Measurements from ENCODE around the gene FOSL2.

The FOSL2 gene

GRCh38 chr2:28375742-28376631 is 16.7 kb upstream of the FOSL2 start:
- DNase-seq, result no peak

- DNase-seq, result no peak
These were observed 15.4 kb upstream of the FOSL2 start for GRCh38 chr2:28377195-28377816.

DNA sequence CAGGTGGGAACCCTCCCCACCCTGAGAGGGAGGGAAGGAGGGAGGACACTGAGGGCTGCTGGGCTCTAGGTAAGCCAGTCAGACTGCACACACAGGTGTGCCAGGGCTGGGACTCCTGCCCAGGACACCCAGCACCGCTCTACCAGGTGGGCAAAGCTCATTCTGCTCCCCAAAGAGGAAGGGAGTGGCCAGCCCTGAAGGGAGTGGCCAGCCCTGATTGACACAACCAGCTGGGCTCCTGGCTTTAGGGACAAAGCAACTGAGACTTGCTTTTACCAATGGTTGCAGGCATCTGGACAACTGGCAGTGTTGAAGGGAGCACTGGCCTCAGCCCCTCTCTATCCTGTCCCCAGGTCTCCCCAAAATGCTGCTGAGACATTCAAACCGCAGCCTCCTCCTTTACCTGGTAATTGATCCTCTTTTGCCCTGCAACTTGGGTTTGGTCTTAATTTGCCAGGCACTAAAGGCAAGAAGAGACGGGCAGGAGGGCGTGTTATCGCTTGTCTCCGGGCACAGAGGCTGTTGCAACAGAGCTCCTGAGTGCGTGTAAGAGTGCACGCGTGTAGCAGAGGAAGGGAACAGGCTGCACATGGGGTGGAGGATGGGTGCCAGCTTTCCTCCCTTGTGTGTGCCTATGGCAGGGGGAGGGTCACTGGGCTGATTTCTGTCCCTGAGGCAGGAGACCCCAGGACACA is 14.5 kb upstream of the FOSL2 start:
- peak; percentile 62 for DNase-seq

- DNase-seq, result no peak
These were observed 13.7 kb upstream of the FOSL2 start for GRCh38 chr2:28378679-28379584.

- no peak for DNase-seq
These were observed 12.4 kb upstream of the FOSL2 start for GRCh38 chr2:28380219-28380618.

DNA sequence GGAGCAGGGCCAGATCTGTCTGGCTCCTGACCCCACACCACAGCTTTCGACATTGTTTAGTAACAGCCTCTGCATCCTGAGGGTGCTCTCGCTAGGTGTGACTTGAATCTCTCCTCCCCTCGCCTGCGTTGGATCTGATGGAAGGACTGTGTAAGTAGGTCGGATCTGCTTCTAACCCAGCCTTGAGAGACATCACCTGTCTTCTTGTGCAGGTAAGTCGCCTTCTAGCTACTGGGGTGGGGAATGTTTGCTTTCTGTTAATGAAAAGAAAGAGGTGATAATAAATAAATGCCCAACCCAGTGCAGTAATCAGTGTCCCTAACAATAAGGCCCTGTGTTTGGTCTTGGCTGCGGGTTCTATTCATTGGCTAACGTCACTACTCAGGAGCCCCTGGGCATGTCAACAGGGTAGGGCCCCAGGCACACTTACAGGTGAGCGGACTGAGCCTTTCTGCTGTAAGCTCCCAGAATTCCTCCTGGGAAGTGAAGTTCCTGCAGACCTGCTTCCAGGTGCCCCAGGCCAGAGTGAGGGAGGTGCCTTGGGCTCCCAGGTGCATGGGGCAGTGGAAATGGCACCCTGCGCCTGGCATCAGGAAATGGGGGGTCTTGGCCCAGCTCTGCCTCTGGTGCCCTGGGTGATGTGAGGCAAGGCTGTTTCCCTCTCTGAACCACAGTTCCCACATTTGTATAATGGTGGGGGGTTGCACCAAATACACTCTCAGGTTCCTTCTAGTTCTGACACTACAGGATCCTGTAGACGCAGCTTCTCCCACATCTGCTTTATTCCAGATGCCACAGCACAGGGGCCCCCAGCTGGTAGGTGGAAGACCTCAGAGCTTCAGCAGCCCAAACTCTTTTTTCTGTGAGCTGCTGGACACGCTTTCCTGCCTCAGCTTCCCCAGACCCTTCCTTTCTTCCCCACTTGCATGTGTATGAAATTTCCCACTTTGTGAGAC is 11.2 kb upstream of the FOSL2 start:
- no peak for DNase-seq

DNA sequence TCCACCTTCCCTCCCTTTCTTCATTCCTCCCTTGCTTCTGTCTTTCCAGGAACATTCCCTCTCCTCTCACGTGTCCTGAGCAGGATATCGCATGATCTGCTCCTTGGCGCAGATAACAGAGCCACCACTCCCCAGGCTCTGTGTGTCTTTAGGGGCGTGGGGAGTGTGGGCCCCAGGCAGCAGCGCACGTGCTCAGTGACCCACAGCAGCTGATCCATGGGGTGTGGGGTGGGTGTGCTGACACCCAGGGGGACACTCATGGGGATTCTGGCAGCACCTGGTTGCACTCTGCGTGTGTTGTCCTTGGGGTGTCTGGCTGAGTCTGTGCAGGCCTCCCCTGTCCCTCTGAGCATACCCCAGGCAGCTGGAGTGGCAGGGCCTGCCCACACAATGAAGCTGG is 9.9 kb upstream of the FOSL2 start:
- no peak for DNase-seq

DNA sequence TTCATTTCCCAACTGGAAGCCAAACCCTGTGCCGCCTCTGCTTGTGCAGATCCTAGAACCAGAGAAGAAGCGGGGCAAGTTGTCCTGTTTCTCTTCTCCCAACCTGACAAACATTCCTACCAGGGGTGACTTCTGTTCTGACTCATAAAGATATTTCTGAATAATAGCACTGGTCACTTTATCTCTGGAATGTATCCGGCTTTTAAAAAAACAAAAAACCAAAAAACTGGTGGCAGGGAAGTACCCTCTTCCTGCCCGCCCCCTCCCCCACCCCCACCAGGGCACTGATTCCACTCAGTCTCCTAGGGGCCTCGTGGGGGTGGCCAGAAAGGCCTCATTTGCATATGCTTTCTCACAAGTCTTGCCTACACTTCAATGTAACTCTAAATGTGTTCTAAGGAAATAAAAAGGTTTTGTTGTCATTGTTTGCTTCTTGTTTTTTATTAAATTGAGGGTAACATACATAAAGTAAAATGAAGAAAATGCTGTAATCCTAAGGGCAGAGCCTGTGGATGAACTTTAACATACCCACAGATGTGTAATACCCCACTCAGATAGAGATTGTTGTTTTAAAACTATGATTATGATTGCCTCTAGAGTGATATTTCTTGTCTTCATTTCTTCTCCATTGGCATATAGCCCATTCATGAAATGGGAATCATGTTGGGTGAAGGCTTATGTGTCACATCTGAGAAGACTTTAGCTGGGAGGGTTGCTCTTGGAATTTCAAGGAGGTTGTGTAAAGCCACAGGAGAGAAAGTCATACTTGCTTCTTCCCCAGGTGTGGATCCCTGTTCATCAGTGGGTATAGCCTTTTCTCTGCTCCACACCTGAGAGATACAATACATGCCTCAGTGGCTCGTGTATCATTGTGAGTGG is 5.3 kb upstream of the FOSL2 start:
- no peak for DNase-seq

DNA sequence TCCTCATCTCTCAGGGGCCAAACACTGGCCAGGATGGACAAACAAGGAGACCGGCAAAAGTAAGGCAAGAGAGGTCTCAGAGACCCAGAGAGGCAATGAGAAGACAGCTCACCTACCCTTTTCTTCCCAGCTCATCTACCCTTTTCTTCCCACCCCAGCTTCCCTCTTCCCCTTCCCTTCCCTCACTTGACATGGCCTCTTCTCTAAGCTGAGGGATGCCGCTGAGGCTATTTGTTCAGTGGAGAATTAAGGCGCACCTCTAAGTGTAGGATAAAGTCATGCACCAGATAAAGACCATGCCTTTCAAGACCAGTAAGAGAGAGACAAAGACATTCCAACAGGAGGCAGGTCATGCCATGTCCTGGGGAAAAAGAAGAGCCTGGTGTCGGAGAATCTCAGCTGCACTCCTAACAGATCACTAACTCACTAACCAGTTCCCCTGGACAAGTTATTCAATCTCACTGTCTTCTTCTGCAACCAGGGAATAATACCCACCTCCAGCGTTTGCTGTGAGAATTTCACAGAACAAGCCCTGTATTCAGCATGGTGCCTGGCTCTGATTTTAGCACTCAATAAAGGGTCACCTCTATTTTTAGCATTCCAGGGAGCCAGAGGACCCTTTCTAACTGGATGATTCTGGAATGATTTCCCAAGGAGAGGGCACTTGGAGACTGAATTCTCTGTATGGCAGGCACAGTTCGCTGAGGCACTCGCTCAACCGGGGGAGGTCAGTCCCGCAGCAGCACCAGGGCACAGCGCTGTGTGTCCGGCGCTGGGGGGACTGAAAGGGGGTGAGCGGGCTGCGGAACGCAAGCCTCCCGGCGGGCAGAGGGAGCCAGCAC is 3.0 kb upstream of the FOSL2 start:
- DNase-seq, result no peak

- DNase-seq, result peak; percentile 91
These were observed 2.4 kb upstream of the FOSL2 start for GRCh38 chr2:28390241-28390745.

DNA sequence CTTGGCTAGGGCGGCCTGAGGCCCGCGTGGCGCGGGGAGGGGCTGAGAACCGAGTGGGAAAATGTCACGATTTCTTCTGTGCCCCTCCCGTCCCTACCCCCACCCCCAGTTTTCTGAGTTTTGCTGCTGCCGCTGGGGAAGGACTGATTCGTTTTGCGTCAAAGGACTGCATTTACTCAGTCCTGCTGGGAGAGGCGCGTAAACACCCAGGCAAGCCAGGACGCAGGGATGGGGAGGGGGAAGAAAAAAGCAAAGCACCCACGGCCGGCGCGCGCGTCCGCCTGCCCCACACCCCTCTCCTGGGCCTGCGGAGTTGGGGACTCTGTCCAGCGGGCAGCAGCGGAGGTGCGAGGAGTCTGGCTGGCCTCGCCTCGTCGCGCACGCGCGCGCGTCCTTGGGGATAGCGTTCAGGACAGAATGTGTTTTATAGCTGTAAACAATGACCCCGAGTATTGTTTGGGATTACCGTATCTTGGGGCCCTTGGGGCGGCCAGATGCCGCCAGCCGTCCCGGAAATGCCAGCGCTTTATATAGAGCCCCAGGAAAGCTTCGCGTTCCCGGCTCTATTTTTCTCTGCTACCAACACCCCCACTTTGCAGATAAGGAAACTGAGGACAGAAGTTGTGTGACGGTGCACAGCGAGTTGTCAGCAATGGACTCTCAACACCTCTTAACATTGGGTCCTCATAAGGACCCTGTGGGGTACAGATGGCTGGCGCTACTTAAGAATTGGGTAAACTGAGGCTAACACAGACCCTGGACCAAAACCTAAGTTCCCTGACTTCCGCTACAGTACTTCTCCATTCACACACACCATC is 1.7 kb upstream of the FOSL2 start:
- DNase-seq, result peak; percentile 84

- DNase-seq, result peak; percentile 94
These were observed 928 bp upstream of the FOSL2 start for GRCh38 chr2:28391564-28392296.

DNA sequence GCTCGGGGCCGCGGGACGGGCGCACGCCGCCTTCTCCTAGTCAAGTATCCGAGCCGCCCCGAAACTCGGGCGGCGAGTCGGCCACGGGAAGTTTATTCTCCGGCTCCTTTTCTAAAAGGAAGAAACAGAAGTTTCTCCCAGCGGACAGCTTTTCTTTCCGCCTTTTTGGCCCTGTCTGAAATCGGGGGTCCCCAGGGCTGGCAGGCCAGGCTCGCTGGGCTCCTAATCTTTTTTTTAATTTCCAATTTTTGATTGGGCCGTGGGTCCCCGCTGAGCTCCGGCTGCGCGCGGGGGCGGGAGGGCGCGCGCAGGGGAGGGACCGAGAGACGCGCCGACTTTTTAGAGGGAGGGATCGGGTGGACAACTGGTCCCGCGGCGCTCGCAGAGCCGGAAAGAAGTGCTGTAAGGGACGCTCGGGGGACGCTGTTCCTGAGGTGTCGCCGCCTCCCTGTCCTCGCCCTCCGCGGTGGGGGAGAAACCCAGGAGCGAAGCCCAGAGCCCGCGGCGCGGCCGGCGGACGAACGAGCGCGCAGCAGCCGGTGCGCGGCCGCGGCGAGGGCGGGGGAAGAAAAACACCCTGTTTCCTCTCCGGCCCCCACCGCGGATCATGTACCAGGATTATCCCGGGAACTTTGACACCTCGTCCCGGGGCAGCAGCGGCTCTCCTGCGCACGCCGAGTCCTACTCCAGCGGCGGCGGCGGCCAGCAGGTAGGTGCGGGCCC is 617 bp downstream of the FOSL2 start:
- DNase-seq, result peak; percentile 82

- peak; percentile 44 for DNase-seq
These were observed 1.7 kb downstream of the FOSL2 start for GRCh38 chr2:28394331-28394877.

DNA sequence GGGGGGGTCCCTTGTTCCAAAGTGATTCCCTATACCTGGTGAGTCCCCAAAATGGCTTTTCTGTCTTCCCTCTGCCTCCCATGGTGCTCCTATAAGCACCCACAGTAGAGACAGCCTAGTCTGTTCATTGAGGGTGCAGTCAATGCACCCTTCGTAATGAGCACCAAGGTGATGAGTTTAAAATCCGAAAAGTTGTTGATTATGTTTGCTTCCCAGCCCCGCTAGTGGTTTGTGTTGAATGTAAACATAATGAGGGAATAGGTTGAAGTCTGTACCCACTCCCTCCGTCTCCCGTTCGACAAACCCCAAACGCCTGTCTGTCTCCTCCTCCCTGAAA is 2.3 kb downstream of the FOSL2 start:
- no peak for DNase-seq

DNA sequence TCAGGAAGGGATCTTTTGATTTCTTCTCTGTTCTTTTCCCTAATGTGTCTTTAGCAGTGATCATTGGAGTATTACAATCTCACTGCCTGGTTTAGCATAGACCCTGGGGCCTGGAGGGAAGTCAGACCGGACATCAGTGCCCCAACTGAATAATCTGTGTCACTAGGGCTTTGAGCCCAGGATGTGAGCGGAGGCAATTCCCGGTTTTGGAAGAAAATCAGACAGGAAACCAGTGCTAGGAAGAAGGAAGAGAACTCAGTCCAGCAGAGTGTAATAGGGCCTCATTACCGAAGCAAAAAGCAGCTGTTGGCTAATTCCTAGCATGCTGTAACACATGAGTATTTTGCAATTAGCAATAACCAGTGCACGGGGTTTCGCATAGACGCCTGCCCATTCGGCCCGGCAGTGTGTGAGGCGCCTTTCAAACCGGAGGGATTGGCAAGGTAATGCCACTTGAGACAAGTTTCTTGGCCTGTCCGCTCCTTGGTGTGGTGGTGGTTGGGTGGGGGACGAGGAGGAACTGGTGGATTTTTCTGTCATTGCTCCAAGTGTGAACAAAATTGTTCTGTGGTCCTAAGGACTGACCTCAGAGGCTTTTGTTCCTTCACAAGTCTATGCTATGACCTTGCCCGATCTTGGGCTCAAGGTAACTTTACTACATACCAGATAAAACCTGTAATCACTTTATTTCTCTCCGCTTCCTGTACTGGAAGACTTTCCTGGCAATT is 2.8 kb downstream of the FOSL2 start:
- DNase-seq, result peak; percentile 61
